Heart left ventricle (tissue), 16 donors: ENCODE data around the gene KRTAP10-5. TPM values are rescaled to one million over a fixed set of nuclear protein-coding genes. Genes with fewer than 3 reads are reported as not detected.
A peak's percentile ranks its signal among the peaks of the same experiment; 100 is the strongest.

Source experiments
- ATAC-seq, 4 donors: fragments of 200-7000 bp; cut with Tn5 transposase; one replicate each; pipeline ENCODE4 v1.9.1; 2020 to 2022; ENCODE audit warnings: moderate library complexity in 4 of 4, mild to moderate bottlenecking in 3 of 4, moderate number of reproducible peaks in 1 of 4
- DNase-seq, 5 donors: peaks; one replicate each; pipeline ENCODE4 v3.0.0-alpha.2; 2020
- H3K27ac ChIP-seq, 12 donors: fragments of 200-600 bp; sonication (generic) in 4 of 12; one replicate each; pipeline versions ENCODE4 v1.5.0 to v1.8.0; 2016 to 2022; ENCODE audit warnings: mild to moderate bottlenecking in 2 of 12
- H3K27me3 ChIP-seq, 9 donors: fragments of 200-600 bp; sonication (generic) in 2 of 9; one replicate each; pipeline versions ENCODE4 v1.5.1 to v1.8.0; 2016 to 2022; ENCODE audit warnings: mild to moderate bottlenecking in 3 of 9
- H3K36me3 ChIP-seq, 9 donors: fragments of 200-600 bp; sonication (generic) in 2 of 9; one replicate each; pipeline versions ENCODE4 v1.5.0 to v1.8.0; 2018 to 2022; ENCODE audit warnings: mild to moderate bottlenecking in 2 of 9
- H3K4me1 ChIP-seq, 12 donors: fragments of 200-600 bp; sonication (generic) in 4 of 12; one replicate each; pipeline versions ENCODE4 v1.5.0 to v1.8.0; 2016 to 2022; ENCODE audit warnings: mild to moderate bottlenecking in 3 of 12
- H3K4me3 ChIP-seq, 12 donors: fragments of 200-600 bp; sonication (generic) in 4 of 12; one replicate each; pipeline versions ENCODE4 v1.5.0 to v1.8.0; 2017 to 2022; ENCODE audit warnings: mild to moderate bottlenecking in 9 of 12, moderate library complexity in 4 of 12
- H3K9me3 ChIP-seq, 12 donors: fragments of 200-600 bp; sonication (generic) in 4 of 12; one replicate each; pipeline versions ENCODE4 v1.5.0 to v1.8.0; 2016 to 2022; ENCODE audit warnings: mild to moderate bottlenecking in 1 of 12
- POLR2A ChIP-seq, 2 donors: fragments of 450-650 bp; IDR thresholded peaks; one replicate each; pipeline ENCODE4 v1.6.1; 2017; ENCODE audit warnings: antibody characterized with exemption in 2 of 2, mild to moderate bottlenecking in 2 of 2, moderate library complexity in 2 of 2
- WGBS, 4 donors: extraction: QIAGEN DNeasy Blood & Tissue Kit in 2 of 4; methylation state at CpG; one replicate each; pipeline versions ENCODE4 v1.1.5 to v1.1.7; 2013 to 2018; 5-methylcytosine and 5-hydroxymethylcytosine counted together
- intact Hi-C, 10 donors: fragments of 100-400 bp; cut with DNase I; formaldehyde crosslinking; loops; one replicate each; pipeline versions ENCODE4 v1.11.1 to v1.14.2; 2022
- polyA plus RNA-seq, 2 donors: library from polyadenylated mRNA; stranded (reverse); fragments of 200-250 nt; gene quantifications; one replicate each; pipeline ENCODE4 v1.2.3, GENCODE V29; 2013
- total RNA-seq, 9 donors: library from RNA; depleted of rRNA in 2 of 9; stranded (reverse); fragments of >200 nt in 2 of 9; fragmentation: NEBNext Ultra II Directional in 3 of 9; extraction: Animal tissue kit (Norgen Biotek cat#: 25700) in 3 of 9; gene quantifications; one replicate each; pipeline versions ENCODE4 v1.1.0 to v1.2.4, GENCODE V29; 2016 to 2023
- TF ChIP-seq, protein P1 (sequence below), 12 donors: fragments of 200-600 bp; sonication (generic) in 4 of 12; IDR thresholded peaks; one replicate each; pipeline versions ENCODE4 v1.5.0 to v1.8.0; 2018 to 2022; ENCODE audit warnings: antibody characterized with exemption in 12 of 12, mild to moderate bottlenecking in 5 of 12
- donor health status: ischemic (EF 13 %, LVEDD 7.1; RV severe dilation, severe dysfunction).
- donor health status: healthy with polysubstance abuse.
- donor health status: DM: no; HTN: yes; CAD: no.
- donor health status: DM: no; HTN: no; CAD: no.
- donor health status: ischemic (EF 25% LVEDD 6.9; RV normal size, moderate dysfunction).
- donor health status: ischemic (EF 25% LVEDD 5.7; RV mildly dilated, moderate dysfunction).
- donor health status: healthy.
- donor health status: DM: yes; HTN: yes; CAD: no.
- donor health status: ischemic (EF 35%, LVEDD 5.7; RV mildly dilated, moderate dysfunction).
- donor health status: nonischemic (EF 11% LVEDD 7.7; RV severe dilation, severe dysfunction).
- donor health status: DM: yes; HTN: yes; CAD: no.
- donor health status: PGD.
- donor health status: ischemic (EF 29% LVEDD 5.4; RV normal size, mild dysfunction).
- donor health status: nonischemic (EF 23%, LVEDD 6.1; RV moderate dilation, normal function).

Gene KRTAP10-5
- total and polyA plus RNA-seq, 11 donors, result not detected

DNA sequence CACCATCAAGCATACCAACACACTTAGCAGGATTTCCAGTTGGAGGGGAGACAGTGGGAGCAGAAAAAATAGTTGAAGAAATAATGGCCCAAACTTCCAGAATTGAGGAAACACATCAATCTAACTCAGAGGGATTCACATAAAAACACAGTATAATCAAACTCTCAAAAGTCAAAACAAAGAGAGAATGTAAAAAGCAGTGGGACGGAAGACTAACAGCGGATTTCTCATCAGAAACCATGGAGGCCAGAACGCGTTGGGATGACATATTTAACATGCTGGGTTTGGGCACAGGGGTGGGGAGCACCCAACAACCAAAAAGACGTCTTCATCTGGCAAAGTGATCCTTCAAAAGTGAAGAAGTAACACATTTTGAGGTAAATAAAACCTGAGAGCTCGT is 39.5 kb upstream of the KRTAP10-5 start:
- Histone ChIP-seq H3K4me1 (peaks cover 0 to 8% (median 0%) of the 10 kb centered on the region in 12 donors), H3K4me3 (no peak overlapping the region), H3K27me3 (peaks cover 0 to 3% (median 0%) of the 10 kb centered on the region in 9 donors), H3K27ac (peak overlapping the region in 1 of 12 donors; percentile 73), H3K9me3 (peaks cover 0 to 42% (median 13%) of the 10 kb centered on the region in 12 donors), H3K36me3 (no peaks in the 10 kb centered on the region)
- 83 to 90% (median 86%) methylated on average over 6 of the region's 6 CpGs for WGBS, 4 donors
- TF ChIP-seq, protein P1, sequence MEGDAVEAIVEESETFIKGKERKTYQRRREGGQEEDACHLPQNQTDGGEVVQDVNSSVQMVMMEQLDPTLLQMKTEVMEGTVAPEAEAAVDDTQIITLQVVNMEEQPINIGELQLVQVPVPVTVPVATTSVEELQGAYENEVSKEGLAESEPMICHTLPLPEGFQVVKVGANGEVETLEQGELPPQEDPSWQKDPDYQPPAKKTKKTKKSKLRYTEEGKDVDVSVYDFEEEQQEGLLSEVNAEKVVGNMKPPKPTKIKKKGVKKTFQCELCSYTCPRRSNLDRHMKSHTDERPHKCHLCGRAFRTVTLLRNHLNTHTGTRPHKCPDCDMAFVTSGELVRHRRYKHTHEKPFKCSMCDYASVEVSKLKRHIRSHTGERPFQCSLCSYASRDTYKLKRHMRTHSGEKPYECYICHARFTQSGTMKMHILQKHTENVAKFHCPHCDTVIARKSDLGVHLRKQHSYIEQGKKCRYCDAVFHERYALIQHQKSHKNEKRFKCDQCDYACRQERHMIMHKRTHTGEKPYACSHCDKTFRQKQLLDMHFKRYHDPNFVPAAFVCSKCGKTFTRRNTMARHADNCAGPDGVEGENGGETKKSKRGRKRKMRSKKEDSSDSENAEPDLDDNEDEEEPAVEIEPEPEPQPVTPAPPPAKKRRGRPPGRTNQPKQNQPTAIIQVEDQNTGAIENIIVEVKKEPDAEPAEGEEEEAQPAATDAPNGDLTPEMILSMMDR (IDR thresholded peaks at IDR 0.05), result no peak
- no peak for TF ChIP-seq POLR2A (IDR thresholded peaks at IDR 0.05)
- intact Hi-C loops, result loop anchor here in 2 of 10 donors (2.0 to 10.0 kb wide), 4 partner anchors 95 to 173 kb away; partner anchors contain the start of gene TSPEAR (in 1 of the 2)
- ATAC-seq (no peak), DNase-seq (no peak)

DNA sequence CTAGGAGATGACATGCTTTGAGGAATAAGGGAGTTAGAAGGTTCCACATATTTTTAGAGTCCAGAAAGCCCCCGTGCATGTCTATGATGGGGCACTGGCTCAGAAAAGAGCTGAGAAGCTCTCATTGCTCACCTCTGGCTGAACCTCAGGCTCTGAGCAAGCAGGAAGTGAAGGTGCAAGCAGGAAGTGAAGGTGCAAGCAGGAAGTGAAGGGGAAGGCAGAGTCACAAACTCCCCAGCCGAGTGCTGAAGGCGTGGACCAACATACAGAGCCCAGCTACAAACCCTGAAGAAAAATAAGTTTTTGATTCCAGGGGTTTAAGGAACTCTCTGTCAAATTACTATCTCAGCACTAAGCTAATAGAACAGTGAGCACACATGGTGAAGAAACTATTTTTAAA is 38.5 kb upstream of the KRTAP10-5 start:
- no peak for DNase-seq
- intact Hi-C loops, result loop anchor here in 2 of 10 donors (2.0 to 5.0 kb wide), 2 partner anchors 173 to 174 kb away; no protein-coding TSS in a partner anchor
- peaks cover 0 to 5% (median 0%) of the 10 kb centered on the region in 9 donors for H3K27me3 ChIP-seq
- peak overlapping the region in 1 of 12 donors; percentile 73 for H3K27ac ChIP-seq
- no peak overlapping the region for H3K4me3 ChIP-seq
- no peaks in the 10 kb centered on the region for H3K36me3 ChIP-seq
- H3K4me1 ChIP-seq, result peaks cover 0 to 8% (median 0%) of the 10 kb centered on the region in 12 donors
- TF ChIP-seq, protein P1 (IDR thresholded peaks at IDR 0.05), result no peak
- TF ChIP-seq POLR2A (IDR thresholded peaks at IDR 0.05), result no peak
- peaks cover 0 to 33% (median 10%) of the 10 kb centered on the region in 12 donors for H3K9me3 ChIP-seq
- 50 to 66% (median 61%) methylated on average over 3 of the region's 3 CpGs for WGBS, 4 donors
- ATAC-seq, result peak in 1 of 4 donors; percentile 34

DNA sequence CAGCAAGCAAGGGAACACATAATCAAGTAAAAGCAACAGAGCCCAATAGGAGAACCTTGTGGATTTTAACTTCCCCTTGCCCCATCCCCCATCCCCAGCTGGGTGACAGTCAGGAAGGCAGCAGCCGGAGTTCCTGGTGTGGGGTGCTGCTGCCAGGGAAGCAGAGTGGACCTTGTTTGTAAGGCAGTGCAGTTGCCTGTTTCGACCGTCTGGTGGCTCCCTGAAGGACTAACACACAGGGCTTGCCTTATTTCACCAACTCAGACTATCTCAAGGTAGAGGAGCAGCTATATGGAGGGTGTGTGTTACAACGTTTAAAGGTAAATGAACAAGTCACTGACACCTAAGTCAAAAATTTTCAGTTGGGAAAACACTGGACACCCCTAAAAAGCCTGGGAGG is 38.1 kb upstream of the KRTAP10-5 start:
- ATAC-seq, result peak in 3 of 4 donors; percentile 67 to 89 (median 69)
- Histone ChIP-seq H3K9me3 (peaks cover 0 to 29% (median 6%) of the 10 kb centered on the region in 12 donors), H3K4me1 (peaks cover 0 to 8% (median 0%) of the 10 kb centered on the region in 12 donors), H3K27ac (peak overlapping the region in 1 of 12 donors; percentile 73), H3K27me3 (peaks cover 0 to 5% (median 0%) of the 10 kb centered on the region in 9 donors), H3K4me3 (no peak overlapping the region), H3K36me3 (no peaks in the 10 kb centered on the region)
- 10 to 29% (median 21%) methylated on average over 4 of the region's 4 CpGs for WGBS, 4 donors
- no peak for TF ChIP-seq POLR2A (IDR thresholded peaks at IDR 0.05)
- TF ChIP-seq, protein P1 (IDR thresholded peaks at IDR 0.05), result peak in 9 of 12 donors; percentile 12 to 52 (median 29)
- peak in 4 of 5 donors; percentile 39 to 59 (median 55) for DNase-seq
- intact Hi-C loops, result loop anchor here in 2 of 10 donors (2.0 to 5.0 kb wide), 2 partner anchors 174 kb away; no protein-coding TSS in a partner anchor

DNA sequence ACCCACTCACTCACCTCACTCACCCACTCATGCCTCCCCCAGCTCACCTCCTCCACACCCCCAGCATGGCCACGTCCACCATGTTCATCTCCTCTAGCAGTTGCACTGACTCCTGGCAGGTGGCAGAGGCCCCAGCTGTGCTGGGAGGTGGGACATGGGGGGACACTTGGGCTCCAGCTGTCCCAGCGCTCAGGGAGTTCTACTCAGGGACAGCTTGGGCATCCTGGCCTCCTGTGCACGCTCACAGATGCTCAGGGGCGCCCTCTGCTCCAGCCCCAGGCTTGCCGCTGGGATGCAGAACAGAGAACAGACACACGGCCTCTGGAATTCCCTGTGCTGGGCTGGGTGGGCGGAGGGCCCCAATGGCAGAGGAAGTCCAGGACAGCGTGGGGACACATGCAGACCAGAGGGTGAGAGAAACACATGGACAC is 36.7 kb upstream of the KRTAP10-5 start:
- Histone ChIP-seq H3K27me3 (peaks cover 0 to 5% (median 0%) of the 10 kb centered on the region in 9 donors), H3K27ac (no peak overlapping the region), H3K4me3 (no peak overlapping the region), H3K36me3 (no peaks in the 10 kb centered on the region), H3K4me1 (peaks cover 0 to 8% (median 0%) of the 10 kb centered on the region in 12 donors), H3K9me3 (peaks cover 0 to 15% (median 2%) of the 10 kb centered on the region in 12 donors)
- intact Hi-C loops, result loop anchor here in 1 of 10 donors (5.0 kb wide), 1 partner anchor 175 kb away; no protein-coding TSS in a partner anchor
- 51 to 57% (median 54%) methylated on average over 8 of the region's 8 CpGs for WGBS, 4 donors
- TF ChIP-seq, protein P1 (IDR thresholded peaks at IDR 0.05), result no peak
- no peak for TF ChIP-seq POLR2A (IDR thresholded peaks at IDR 0.05)
- no peak for DNase-seq
- ATAC-seq, result no peak
